CD14-positive monocyte (primary cell): ENCODE data around the gene CHCHD6. TPM values are rescaled to one million over a fixed set of nuclear protein-coding genes. Genes with fewer than 3 reads are reported as not detected.

Source experiments
- DNase-seq, 3 donors: peaks; one replicate each; pipeline ENCODE4 v3.0.0-alpha.2; 2011 to 2022
- H2AFZ ChIP-seq: 2 replicates; pipeline ENCODE4 v1.6.0; 2012; ENCODE audit warnings: mild to moderate bottlenecking, low read depth, low read length, inconsistent platforms; ENCODE audit not compliant: insufficient read depth, poor library complexity, severe bottlenecking
- H3K27ac ChIP-seq, 2 donors: 1 replicate in 1 of 2; 2 replicates in 1 of 2; pipeline ENCODE4 v1.5.1; 2012 to 2013; ENCODE audit warnings: low read length in 2 of 2, control low read depth in 1 of 2, inconsistent platforms in 1 of 2, low read depth in 1 of 2, mild to moderate bottlenecking in 1 of 2
- H3K27me3 ChIP-seq, 2 donors: one replicate each; pipeline versions ENCODE4 v1.6.0 to v1.6.1; 2011 to 2013; ENCODE audit warnings: low read length in 2 of 2; ENCODE audit not compliant: control insufficient read depth in 2 of 2, insufficient read depth in 2 of 2
- H3K36me3 ChIP-seq, 2 donors: replicated peaks in 1 of 2; 1 replicate in 1 of 2; 2 replicates in 1 of 2; pipeline versions ENCODE4 v1.5.1 to v1.6.1; 2012 to 2013; ENCODE audit warnings: low read length in 2 of 2, control low read depth in 1 of 2, inconsistent platforms in 1 of 2, mild to moderate bottlenecking in 1 of 2; ENCODE audit not compliant: insufficient read depth in 2 of 2, control insufficient read depth in 1 of 2
- H3K4me1 ChIP-seq, 2 donors: 1 replicate in 1 of 2; 2 replicates in 1 of 2; pipeline versions ENCODE4 v1.5.1 to v1.6.1; 2012 to 2013; ENCODE audit warnings: low read length in 2 of 2, control low read depth in 1 of 2, inconsistent platforms in 1 of 2, mild to moderate bottlenecking in 1 of 2, moderate library complexity in 1 of 2; ENCODE audit not compliant: insufficient read depth in 2 of 2, control insufficient read depth in 1 of 2
- H3K4me2 ChIP-seq: replicated peaks from 2 replicates; pipeline ENCODE3; 2012; ENCODE audit warnings: low read length, moderate library complexity, mild to moderate bottlenecking; ENCODE audit not compliant: poor library complexity, severe bottlenecking; ENCODE audit errors: extremely low read depth
- H3K4me3 ChIP-seq, 3 experiments: fragments of 200-600 bp in 1 of 3; sonication (generic) in 1 of 3; replicated peaks in 1 of 3; 1 replicate in 2 of 3; 2 replicates in 1 of 3; pipeline ENCODE4 v1.5.1; 2011 to 2013; ENCODE audit warnings: low read length in 3 of 3, mild to moderate bottlenecking in 3 of 3, control low read depth in 2 of 3, low read depth in 2 of 3, inconsistent platforms in 1 of 3, moderate library complexity in 1 of 3
- H3K79me2 ChIP-seq: 2 replicates; pipeline ENCODE4 v1.6.0; 2012; ENCODE audit warnings: mild to moderate bottlenecking, control low read depth, inconsistent platforms, low read length, moderate library complexity; ENCODE audit not compliant: insufficient read depth
- H3K9ac ChIP-seq: 2 replicates; pipeline ENCODE4 v1.6.0; 2017; ENCODE audit warnings: low read length, mild to moderate bottlenecking; ENCODE audit not compliant: insufficient read depth, poor library complexity, severe bottlenecking
- H3K9me3 ChIP-seq, 2 donors: replicated peaks in 1 of 2; 1 replicate in 1 of 2; 2 replicates in 1 of 2; pipeline versions ENCODE4 v1.5.1 to v1.6.1; 2012 to 2013; ENCODE audit warnings: low read length in 2 of 2, control low read depth in 1 of 2; ENCODE audit not compliant: control insufficient read depth in 1 of 2, insufficient read depth in 1 of 2
- H4K20me1 ChIP-seq: 2 replicates; pipeline ENCODE4 v1.6.0; 2012; ENCODE audit warnings: mild to moderate bottlenecking, low read length, control low read depth, moderate library complexity; ENCODE audit not compliant: insufficient read depth
- H3K27ac Mint-ChIP-seq, 7 donors: one replicate each; pipeline ENCODE4 v1.8.0; 2020; ENCODE audit warnings: mild to moderate bottlenecking in 7 of 7, mixed read lengths in 7 of 7, moderate library complexity in 6 of 7, inconsistent platforms in 2 of 7
- H3K27me3 Mint-ChIP-seq, 3 donors: one replicate each; pipeline ENCODE4 v1.8.0; 2021 to 2022; ENCODE audit warnings: low read depth in 3 of 3, mild to moderate bottlenecking in 3 of 3, mixed read lengths in 3 of 3, moderate library complexity in 3 of 3, inconsistent platforms in 1 of 3
- H3K36me3 Mint-ChIP-seq, 2 donors: one replicate each; pipeline ENCODE4 v1.8.0; 2020; ENCODE audit warnings: mixed read lengths in 2 of 2, inconsistent platforms in 1 of 2, mild to moderate bottlenecking in 1 of 2
- H3K4me1 Mint-ChIP-seq: one replicate; pipeline ENCODE4 v1.8.0; 2020; ENCODE audit warnings: mild to moderate bottlenecking, mixed read lengths
- H3K4me3 Mint-ChIP-seq, 2 donors: one replicate each; pipeline ENCODE4 v1.8.0; 2020; ENCODE audit warnings: mild to moderate bottlenecking in 2 of 2, mixed read lengths in 2 of 2, moderate library complexity in 1 of 2
- H3K9me3 Mint-ChIP-seq, 7 donors: one replicate each; pipeline ENCODE4 v1.8.0; 2020 to 2022; ENCODE audit warnings: mixed read lengths in 7 of 7, mild to moderate bottlenecking in 6 of 7, moderate library complexity in 6 of 7, inconsistent platforms in 2 of 7
- WGBS: methylation state at CpG from one replicate; pipeline ENCODE4 v1.1.5; 2013; ENCODE audit warnings: missing lambda C conversion rate; ENCODE audit not compliant: insufficient coverage; 5-methylcytosine and 5-hydroxymethylcytosine counted together
- intact Hi-C, 2 donors: fragments of 100-400 bp; cut with micrococcal nuclease; formaldehyde crosslinking; loops; one replicate each; pipeline versions ENCODE4 v1.15.0 to v1.15.1; 2023
- polyA plus RNA-seq, 3 donors: library from polyadenylated mRNA; depleted of rRNA in 1 of 3; unstranded in 2 of 3; stranded (reverse) in 1 of 3; fragments of 300-500 nt in 2 of 3; fragments of >200 nt in 1 of 3; fragmentation: Illumina TruSeq in 2 of 3; gene quantifications; 1 replicate in 2 of 3; 2 replicates in 1 of 3; pipeline ENCODE4 v1.2.3, GENCODE V29; 2012 to 2021
- TF ChIP-seq, protein P1 (sequence below): fragments of 200-600 bp; IDR thresholded peaks from one replicate; pipeline ENCODE4 v1.8.0; 2022; ENCODE audit warnings: antibody characterized with exemption, mild to moderate bottlenecking

CHCHD6 gene
- polyA plus RNA-seq, 3 donors: 1.1 to 1.8 (median 1.8) TPM

- H3K27me3 Mint-ChIP-seq: peaks cover 0 to 3% (median 2%) of the 10 kb centered on the region in 3 donors
- Histone ChIP-seq H3K4me1 (no peaks in the 10 kb centered on the region), H3K9me3 (no peaks in the 10 kb centered on the region), H3K79me2 (no peaks in the 10 kb centered on the region), H3K9ac (no peak overlapping the region), H3K27me3 (no peaks in the 10 kb centered on the region), H3K4me3 (no peak overlapping the region), H3K4me2 (no peak overlapping the region), H4K20me1 (no peaks in the 10 kb centered on the region), H2AFZ (no peak overlapping the region), H3K36me3 (no peaks in the 10 kb centered on the region), H3K27ac (no peak overlapping the region)
- intact Hi-C loops: no loop called here
- peaks cover 0 to 6% (median 2%) of the 10 kb centered on the region in 7 donors for H3K9me3 Mint-ChIP-seq
- H3K27ac Mint-ChIP-seq: no peak overlapping the region
- TF ChIP-seq, protein P1, sequence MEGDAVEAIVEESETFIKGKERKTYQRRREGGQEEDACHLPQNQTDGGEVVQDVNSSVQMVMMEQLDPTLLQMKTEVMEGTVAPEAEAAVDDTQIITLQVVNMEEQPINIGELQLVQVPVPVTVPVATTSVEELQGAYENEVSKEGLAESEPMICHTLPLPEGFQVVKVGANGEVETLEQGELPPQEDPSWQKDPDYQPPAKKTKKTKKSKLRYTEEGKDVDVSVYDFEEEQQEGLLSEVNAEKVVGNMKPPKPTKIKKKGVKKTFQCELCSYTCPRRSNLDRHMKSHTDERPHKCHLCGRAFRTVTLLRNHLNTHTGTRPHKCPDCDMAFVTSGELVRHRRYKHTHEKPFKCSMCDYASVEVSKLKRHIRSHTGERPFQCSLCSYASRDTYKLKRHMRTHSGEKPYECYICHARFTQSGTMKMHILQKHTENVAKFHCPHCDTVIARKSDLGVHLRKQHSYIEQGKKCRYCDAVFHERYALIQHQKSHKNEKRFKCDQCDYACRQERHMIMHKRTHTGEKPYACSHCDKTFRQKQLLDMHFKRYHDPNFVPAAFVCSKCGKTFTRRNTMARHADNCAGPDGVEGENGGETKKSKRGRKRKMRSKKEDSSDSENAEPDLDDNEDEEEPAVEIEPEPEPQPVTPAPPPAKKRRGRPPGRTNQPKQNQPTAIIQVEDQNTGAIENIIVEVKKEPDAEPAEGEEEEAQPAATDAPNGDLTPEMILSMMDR: no peak
- H3K36me3 Mint-ChIP-seq: no peaks in the 10 kb centered on the region
- 90% methylated on average over 2 of the region's 5 CpGs for WGBS
- no peak for DNase-seq
- H3K4me3 Mint-ChIP-seq: no peak overlapping the region
- no peaks in the 10 kb centered on the region for H3K4me1 Mint-ChIP-seq
Observed at GRCh38 chr3:126742057-126742456, 38.0 kb downstream of the CHCHD6 start.

GRCh38 chr3:126743350-126743749, 39.3 kb downstream of the CHCHD6 start:
- no peak overlapping the region for H3K4me2 ChIP-seq
- H3K4me3 ChIP-seq: no peak overlapping the region
- TF ChIP-seq, protein P1: no peak
- WGBS: 97% methylated on average over 3 of the region's 5 CpGs
- Mint-ChIP-seq H3K36me3 (no peaks in the 10 kb centered on the region), H3K4me1 (no peaks in the 10 kb centered on the region), H3K4me3 (no peak overlapping the region), H3K27me3 (peaks cover 0 to 3% (median 0%) of the 10 kb centered on the region in 3 donors), H3K27ac (no peak overlapping the region), H3K9me3 (peaks cover 0 to 5% (median 2%) of the 10 kb centered on the region in 7 donors)
- H3K4me1 ChIP-seq: no peaks in the 10 kb centered on the region
- no peaks in the 10 kb centered on the region for H3K27me3 ChIP-seq
- intact Hi-C loops: no loop called here
- no peak overlapping the region for H3K27ac ChIP-seq
- H3K9me3 ChIP-seq: no peaks in the 10 kb centered on the region
- no peak overlapping the region for H3K9ac ChIP-seq
- no peaks in the 10 kb centered on the region for H4K20me1 ChIP-seq
- no peaks in the 10 kb centered on the region for H3K36me3 ChIP-seq
- H3K79me2 ChIP-seq: no peaks in the 10 kb centered on the region
- DNase-seq: no peak
- no peak overlapping the region for H2AFZ ChIP-seq
